Activated CD4-positive, alpha-beta T cell treated with anti-CD3 and anti-CD28 coated beads, Interleukin-2, amount 50 U/mL, for 16 hours (primary cell): Measurements from ENCODE around the gene DEAF1.
"Not testable (repeated sequence)": the region's sequence is repeated elsewhere in the genome, so short reads cannot be mapped to it uniquely, and the experiment has no call there.

Source experiments
- DNase-seq: peaks from one replicate; pipeline ENCODE4 v3.0.0-alpha.2; 2020

The DEAF1 gene, protein sequence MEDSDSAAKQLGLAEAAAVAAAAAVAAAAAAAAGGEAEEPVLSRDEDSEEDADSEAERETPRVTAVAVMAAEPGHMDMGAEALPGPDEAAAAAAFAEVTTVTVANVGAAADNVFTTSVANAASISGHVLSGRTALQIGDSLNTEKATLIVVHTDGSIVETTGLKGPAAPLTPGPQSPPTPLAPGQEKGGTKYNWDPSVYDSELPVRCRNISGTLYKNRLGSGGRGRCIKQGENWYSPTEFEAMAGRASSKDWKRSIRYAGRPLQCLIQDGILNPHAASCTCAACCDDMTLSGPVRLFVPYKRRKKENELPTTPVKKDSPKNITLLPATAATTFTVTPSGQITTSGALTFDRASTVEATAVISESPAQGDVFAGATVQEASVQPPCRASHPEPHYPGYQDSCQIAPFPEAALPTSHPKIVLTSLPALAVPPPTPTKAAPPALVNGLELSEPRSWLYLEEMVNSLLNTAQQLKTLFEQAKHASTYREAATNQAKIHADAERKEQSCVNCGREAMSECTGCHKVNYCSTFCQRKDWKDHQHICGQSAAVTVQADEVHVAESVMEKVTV

DNA sequence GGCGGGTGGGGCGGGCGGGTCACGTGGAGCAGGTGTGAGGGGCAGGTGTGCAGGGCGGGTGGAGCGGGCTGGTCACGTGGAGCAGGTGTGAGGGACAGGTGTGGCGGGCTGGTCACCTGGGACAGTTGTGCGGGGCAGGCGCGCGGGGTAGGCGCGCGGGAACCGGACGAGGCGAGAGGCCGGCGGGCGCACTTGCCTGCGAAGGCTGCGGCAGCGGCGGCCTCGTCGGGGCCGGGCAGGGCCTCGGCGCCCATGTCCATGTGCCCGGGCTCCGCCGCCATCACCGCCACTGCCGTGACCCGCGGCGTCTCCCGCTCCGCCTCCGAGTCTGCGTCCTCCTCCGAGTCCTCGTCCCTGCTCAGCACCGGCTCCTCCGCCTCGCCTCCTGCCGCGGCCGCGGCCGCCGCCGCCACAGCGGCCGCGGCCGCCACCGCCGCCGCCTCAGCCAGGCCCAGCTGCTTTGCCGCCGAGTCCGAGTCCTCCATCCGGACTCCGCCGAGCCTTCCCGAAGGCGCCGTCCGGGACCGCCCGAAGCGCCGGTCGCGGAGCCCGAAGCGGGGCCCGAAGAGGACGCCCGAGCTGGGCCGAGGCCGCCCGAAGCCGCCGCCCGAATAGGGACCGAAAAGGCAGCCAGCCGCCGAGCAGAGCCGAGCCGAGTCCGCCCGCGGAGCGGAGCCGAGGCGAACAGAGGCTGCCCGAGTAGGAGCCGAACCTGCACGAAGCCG lies at the start of gene DEAF1:
Gene DEAF1 (minus strand): TSS at position 660 of the 725 bp plus-strand sequence. CDS start 175 bp downstream, at position 485.
- DNase-seq: peak; percentile 100

DNA sequence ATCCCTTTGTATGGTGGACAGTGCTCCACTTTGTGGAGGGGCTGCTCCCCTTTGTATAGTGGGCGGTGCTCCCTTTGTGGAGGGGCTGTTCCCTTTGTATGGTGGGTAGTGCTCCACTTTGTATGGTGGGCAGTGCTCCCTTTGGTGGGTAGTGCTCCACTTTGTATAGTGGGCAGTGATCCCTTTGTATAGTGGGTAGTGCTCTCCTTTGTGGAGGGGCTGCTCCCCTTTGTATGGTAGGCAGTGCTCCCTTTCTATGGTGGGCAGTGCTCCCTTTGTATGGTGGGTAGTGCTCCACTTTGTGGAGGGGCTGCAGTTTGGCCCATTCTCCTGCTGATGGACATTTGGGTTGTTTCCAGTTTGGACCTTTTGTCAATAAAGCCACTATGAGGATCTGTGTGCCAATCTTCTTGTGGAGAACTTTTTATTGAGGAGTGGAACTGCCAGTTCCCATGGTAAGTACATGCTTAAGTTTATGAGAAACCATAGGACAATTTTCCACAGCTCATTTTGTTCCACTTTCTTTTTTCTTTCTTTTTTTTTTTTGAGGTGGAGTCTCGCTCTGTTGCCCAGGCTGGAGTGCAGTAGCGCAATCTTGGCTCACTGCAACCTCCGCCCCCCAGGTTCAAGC lies 47.7 kb upstream of the DEAF1 start:
- DNase-seq: no peak

DNA sequence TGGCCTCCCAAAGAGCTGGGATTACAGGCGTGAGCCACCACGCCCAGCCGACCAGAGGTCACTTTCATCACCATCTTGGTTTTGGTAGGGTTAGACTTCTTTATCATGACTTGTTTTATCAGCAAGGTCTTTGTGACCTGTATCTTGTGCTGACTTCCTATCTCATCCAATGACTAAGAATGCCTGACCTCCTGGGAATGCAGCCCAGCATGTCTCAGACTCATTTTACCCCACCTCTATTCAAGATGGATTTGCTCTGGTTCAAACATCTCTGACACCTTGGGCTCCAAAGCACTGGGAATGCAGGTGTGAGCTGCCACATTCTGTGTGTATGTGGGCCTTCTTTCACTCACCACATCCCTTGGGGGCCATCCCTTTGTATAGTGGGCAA lies 47.1 kb upstream of the DEAF1 start:
- DNase-seq: no peak

DNA sequence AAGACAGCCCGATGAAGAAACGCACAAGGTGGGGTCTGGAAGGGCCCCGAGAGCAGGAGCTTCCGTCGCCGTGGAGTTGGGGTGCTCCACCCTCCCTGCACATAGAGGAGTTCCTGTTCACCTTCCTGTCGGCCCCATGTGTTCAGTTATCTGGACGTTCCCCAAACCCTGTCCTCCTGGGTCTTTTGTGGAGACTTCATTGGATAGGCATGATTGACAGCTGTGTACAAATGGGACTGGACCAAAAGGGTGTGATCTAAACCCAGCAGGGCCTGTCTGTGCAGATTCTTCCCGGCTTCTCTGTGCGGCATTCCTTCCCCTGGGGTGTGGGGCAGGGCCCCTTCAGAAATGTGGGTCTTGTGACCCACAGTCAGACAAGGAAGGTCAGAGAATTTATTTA lies 42.9 kb upstream of the DEAF1 start:
- not testable (repeated sequence) for DNase-seq

DNA sequence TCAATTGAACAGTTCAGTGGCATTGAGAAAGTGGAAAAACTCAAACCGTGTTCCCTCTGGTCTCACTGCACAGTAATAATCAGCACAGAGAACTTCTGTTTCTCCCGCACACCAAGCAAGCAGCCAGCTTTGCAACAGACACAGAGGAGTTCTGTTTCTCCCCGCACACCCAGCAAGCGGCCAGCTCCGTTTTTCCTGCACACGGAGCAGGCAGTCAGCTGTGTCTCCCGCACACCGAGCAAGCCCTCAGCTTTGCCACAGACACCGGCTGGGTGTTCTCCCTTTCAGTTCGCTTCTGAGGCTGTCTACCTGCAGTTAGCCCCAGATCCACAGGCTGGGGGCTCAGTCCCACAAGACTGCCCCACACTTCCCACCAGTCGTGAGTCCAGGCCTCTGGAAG lies 42.3 kb upstream of the DEAF1 start:
- no peak for DNase-seq

DNA sequence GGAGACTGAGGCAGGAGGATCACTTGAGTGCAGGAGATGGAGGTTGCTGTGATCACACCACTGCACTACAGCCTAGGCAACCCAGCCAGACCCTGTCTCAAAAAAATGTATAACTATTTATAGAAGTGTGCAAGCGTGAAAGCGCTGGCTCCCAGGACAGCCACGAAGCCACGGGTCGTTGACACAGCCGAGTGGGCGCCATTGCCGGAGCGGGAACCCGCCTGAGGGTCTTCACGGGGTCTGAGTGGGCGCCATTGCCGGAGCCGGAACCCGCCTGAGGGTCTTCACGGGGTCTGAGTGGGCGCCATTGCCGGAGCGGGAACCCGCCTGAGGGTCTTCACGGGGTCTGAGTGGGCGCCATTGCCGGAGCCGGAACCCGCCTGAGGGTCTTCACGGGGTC lies 39.5 kb upstream of the DEAF1 start:
- DNase-seq: not testable (repeated sequence)

DNA sequence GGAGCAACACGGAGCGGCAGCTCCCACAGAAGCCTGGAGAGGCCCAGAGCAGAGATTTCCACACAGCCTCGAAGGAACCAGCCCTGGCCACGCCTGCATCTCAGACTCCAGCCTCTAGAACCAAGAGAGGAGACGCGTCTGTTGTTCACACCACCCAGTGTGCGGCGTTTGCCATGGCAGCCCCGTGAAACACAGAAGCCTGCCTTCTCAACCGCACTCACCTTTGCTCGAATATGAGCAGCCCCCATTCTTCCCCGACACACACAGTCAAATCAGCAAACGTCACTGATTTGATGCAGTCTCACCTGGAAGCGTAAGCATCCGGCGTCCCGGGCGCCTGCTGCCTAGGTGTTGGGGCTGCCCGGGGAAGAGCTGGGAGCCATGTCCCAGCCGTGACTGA lies 38.0 kb upstream of the DEAF1 start:
- no peak for DNase-seq

DNA sequence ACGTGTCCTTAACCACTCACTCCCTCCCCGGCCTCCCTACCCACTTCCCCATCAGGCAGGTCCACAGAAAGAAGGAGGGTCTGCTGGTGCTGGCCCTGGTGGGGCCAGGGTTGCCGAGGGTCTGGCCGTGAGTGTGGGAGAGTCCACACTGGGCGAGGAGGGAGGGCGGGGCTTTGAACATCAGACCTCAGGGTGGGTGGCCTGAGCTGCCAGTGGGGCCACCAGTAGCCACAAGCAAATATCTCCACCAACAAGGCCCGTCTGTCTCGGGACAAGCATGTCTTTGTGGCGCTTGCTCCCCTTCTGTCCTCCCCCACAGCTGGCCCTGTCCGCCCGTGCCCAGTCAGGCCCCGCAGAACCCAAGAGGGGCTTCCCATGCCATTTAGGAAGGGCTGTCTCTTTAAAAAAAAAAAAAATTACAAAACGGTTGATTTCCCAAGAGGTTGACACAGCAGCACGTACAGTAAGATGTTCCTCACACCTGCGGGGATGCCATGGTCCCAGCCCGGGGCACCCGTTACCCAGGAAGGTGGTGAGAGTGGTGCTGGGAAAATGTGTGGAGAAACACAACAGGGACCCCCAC lies 34.6 kb upstream of the DEAF1 start:
- no peak for DNase-seq

DNA sequence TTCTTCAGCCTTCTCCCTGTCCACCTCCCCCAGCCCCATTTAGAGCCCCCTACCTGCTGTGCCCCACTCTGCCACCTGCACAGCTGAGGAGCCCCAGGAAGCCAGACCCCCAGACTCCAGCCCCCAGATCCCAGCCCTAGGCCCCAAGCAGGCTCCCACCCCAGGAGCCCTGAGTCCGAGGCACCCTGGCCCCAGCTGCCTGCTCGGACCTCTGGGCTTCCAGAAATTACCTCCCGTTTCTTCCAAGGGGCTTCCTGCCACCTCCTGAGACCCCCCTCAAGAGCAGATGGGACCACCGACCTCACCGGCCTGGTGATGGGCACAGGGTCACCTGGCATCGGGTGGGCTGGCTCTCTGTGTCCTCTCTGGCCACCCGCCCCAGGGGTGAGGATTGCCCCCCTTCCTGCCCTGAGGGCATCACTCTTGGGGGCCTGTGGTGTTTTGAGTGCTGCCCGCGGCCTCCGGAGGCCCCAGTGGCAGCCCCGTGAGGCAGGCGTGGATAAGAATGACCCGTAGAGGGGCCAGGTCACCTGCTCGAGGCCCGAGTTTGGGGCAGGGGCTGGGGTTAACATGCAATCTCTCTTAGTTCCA lies 34.0 kb upstream of the DEAF1 start:
- no peak for DNase-seq

DNA sequence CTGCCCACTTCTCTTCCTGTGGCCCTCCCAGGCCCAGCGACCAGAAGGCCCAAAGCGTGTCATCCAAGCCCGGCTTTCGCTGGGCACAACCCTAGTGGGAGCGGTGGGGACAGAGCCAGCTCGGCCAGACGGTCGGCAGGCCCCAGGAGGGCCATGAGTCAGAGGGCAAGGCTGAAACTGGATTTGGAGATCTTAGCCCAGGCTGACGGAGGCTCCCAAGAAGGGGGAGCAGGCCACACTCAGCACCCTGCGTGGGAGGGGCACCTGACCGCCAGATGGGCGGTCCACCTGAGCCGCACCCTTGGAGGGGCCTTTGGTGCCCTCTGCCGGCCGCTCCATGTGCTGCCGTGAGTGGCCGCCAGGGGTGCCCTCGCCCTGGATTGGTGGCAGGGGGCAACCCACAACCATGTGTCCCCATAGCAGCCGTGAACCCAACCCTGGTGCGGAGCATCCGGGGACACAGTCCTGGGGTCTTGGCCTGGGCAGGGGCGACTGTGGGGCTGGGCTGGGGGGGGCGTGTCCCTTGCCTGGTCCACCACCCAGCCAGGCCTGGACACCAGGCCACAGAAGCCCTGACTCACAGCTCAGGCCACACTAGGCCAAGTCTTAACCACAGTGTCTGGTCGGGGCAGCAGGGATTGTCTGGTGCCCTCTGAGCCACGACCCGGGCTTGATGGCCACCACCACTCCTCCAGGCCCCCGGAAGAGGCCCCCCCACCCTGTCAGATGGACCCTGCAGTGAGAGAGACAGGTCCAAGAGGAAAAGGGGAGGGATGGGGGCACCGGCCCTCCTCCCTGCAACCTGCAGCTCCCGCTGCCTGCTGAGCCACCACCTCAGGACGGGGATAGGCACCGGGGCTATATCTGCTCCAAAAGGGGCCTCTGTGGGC lies 33.1 kb upstream of the DEAF1 start:
- peak; percentile 77 for DNase-seq

DNA sequence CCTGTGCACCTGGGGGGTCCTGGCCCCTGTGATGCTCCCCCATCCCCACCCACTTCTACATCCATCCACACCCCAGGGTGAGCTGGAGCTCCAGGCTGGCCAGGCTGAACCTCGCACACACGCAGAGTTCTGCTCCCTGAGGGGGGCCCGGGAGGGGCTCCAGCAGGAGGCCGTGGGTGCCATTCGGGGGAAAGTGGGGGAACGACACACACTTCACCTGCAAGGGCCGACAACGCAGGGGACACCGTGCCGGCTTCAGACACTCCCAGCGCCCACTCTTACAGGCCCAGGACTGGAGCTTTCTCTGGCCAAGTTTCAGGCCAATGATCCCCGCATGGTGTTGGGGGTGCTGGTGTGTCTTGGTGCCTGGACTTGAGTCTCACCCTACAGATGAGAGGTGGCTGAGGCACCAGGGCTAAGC lies 32.3 kb upstream of the DEAF1 start:
- no peak for DNase-seq

DNA sequence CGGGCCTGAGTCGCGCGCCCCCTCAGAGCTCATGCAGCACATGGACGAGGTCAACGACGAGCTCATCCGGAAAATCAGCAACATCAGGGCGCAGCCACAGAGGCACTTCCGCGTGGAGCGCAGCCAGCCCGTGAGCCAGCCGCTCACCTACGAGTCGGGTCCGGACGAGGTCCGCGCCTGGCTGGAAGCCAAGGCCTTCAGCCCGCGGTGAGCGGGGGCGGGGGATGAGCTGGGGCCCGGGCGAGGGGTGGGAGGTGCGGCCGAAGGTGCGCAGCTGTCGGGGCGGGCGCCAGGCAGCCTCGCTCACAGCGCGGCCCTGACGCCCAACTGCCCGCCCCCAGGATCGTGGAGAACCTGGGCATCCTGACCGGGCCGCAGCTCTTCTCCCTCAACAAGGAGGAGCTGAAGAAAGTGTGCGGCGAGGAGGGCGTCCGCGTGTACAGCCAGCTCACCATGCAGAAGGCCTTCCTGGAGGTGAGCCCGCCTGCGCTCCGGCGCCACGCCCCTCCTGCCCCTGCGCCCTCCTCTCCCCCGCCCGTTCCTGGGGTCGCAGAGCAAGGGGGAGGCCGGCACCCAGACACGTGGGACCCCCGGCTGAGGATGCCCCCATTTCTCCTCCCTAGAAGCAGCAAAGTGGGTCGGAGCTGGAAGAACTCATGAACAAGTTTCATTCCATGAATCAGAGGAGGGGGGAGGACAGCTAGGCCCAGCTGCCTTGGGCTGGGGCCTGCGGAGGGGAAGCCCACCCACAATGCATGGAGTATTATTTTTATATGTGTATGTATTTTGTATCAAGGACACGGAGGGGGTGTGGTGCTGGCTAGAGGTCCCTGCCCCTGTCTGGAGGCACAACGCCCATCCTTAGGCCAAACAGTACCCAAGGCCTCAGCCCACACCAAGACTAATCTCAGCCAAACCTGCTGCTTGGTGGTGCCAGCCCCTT lies 31.5 kb upstream of the DEAF1 start:
- DNase-seq: no peak

DNA sequence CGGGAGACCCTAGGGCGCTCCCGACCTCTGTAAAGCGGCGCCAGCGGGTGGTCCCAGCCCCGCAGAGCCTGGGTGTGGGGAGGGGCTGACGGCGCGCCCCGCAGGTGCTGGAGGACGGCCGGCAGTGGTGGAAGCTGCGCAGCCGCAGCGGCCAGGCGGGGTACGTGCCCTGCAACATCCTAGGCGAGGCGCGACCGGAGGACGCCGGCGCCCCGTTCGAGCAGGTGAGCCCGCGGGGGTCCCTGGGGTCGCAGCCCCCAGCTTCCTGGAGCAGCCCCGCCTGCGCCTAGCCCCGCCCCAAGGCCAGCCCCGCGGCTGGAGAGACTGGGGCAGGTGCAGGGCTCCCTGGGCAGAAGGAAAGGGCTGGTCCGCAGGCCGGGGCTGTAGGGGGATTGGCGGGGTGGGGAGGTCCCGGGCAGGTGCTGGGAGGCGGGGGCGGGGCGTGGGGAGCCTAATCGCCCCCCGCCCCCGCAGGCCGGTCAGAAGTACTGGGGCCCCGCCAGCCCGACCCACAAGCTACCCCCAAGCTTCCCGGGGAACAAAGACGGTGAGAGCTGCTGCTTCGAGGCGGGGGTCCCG lies 30.7 kb upstream of the DEAF1 start:
- DNase-seq: no peak

DNA sequence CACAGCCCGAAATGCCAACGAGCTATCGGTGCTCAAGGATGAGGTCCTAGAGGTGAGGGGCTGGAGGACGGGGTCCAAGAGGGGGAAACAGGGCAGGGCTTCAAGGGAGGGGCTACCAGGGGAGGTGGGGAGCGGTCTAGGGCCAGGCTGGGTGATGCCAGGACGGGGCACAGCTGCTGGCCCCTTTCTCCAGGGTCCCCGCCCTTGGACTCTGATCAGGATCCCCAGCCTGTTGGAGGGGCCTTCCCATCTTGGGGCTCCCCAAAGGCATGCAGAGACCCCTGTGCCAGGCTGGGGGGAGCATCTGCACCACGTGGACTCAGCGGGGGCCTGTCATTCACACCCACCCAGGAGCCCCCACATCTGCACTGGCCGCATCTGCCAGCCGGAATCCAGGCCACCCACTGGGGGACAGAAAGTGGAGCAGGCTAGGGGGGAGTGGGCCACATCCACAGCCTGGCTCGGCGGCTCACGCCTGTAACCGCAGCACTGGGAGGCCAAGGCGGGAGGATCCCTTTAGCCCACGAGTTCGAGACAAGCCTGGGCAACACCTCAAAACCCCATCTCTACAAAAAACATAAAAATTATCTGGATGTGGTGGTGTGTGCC lies 29.9 kb upstream of the DEAF1 start:
- DNase-seq: no peak

DNA sequence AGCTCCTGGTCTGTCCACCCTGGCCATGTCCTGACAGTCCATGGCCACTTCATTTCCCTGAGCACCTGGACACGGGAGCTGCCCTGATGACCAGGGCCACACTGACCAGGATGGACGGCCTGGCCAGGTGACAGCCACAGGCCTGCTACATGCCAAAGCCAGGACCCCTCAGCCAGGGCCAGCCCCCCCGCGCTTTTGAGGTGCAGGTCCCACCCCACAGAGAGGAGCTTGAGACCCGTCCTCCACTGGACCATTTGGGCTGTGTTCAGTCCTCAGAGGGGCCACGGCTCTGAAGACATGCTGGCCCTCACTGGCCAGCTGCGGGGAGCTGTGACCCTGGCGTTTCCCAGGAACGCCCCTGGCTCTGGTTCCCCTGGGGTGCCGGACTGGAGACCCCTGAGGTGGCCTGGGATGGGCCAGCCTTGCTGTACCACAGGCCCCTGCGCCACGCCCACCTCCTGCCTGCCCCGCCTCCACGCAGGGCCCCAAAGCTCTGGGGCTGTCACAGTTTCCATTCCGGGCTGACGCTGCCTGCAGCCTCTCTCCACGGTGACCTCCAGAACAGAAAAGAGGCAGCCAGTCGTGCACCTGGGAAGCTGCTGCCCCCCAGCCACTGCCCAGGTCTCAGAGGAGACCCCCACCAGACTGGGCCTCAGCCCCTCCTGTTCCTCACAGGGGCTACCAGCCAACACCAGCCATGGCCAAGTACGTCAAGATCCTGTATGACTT lies 29.2 kb upstream of the DEAF1 start:
- no peak for DNase-seq

DNA sequence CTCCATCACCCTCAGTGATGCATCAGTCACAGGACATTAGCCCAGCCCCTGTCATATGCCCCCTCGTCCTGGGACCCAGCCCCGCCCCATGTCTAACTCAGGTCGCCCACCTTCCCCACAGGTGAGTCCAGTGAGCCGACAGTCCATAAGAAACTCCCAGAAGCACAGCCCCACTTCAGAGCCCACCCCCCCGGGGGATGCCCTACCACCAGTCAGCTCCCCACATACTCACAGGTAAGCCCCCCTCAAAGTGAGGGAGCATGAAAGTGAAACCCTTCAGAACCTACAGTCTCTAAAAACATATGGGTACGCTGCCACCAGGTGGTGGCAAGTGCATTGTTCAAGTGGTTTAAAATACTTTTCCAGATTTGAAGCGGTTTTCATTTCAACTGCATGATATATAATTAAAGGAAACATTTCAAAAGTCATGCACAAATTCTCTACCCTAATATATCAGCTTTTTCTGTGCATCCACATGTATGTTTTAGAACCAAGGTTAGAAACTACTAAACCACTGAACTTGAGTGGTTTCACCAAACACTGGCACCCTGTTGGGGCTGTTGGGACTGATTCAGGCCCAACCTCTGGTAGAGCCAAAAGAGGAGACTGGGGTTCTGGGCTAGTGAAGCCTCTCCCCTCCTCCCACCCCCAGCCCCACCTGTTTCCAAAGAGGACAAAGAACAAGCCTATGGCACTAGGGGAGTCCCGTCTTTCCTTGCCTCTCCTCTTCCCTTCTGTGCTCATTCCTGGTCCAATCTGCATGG lies 28.3 kb upstream of the DEAF1 start:
- peak; percentile 58 for DNase-seq

DNA sequence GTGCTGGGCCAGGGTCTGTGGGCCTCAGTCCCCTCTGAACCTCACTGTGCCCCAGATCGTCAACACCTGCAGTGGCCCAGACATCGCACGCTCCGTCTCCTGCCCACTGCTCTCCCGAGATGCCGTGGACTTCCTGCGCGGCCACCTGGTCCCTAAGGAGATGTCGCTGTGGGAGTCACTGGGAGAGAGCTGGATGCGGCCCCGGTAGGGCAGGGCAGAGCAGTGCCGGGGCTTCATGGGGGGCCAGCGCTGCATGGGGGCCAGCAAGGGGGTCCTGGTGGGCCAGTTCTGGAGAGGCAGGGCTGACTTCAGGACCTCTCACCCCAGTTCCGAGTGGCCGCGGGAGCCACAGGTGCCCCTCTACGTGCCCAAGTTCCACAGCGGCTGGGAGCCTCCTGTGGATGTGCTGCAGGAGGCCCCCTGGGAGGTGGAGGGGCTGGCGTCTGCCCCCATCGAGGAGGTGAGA lies 27.4 kb upstream of the DEAF1 start:
- no peak for DNase-seq

DNA sequence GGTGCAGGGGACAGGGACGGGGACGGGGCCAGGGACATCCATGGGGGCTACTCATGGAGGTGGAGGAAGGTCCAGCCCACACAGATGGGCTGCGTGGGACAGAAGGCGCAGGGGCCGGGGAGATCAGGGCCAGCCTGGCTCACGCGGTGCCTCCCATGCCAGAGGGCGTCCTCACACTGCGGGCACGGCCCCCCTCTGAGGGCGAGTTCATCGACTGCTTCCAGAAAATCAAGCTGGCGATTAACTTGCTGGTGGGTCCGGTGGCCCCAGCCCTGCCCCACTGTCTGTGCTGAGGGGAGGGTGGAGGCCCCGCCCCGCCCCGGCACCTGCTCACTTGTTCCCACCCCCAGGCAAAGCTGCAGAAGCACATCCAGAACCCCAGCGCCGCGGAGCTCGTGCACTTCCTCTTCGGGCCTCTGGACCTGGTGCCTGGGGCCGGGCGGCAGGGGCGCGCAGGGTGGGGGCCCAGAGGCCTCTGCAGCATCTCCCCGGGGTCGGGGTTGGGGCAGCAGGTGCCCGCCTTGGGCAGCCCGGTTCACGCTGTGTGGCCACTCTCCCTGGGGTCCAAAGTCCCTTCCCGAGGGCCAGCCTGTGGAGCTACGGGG lies 26.8 kb upstream of the DEAF1 start:
- DNase-seq: peak; percentile 28
